ACC112 (cell line): Measurements from ENCODE around the gene PCDHA2.
"Not testable (repeated sequence)": the region's sequence is repeated elsewhere in the genome, so short reads cannot be mapped to it uniquely, and the experiment has no call there.

Source experiments
- H2AFZ ChIP-seq: fragments of 200-600 bp; sonication (generic); one replicate; pipeline ENCODE4 v1.6.0; 2017; ENCODE audit warnings: antibody characterized with exemption, low read length; ENCODE audit not compliant: unreplicated experiment
- H3K27ac ChIP-seq: fragments of 200-600 bp; sonication (generic); 2 replicates; pipeline ENCODE4 v1.5.1; 2014; ENCODE audit warnings: low read depth, mild to moderate bottlenecking, antibody characterized with exemption, low read length, moderate library complexity
- H3K27me3 ChIP-seq: fragments of 200-600 bp; sonication (generic); 2 replicates; pipeline ENCODE4 v1.6.1; 2014; ENCODE audit warnings: mild to moderate bottlenecking, antibody characterized with exemption, low read length, moderate library complexity, mixed read lengths; ENCODE audit not compliant: insufficient read depth
- H3K36me3 ChIP-seq: fragments of 200-600 bp; sonication (generic); 2 replicates; pipeline ENCODE4 v1.6.1; 2016; ENCODE audit warnings: mild to moderate bottlenecking, antibody characterized with exemption, low read length, moderate library complexity, mixed read lengths; ENCODE audit not compliant: insufficient read depth
- H3K4me1 ChIP-seq: fragments of 200-600 bp; sonication (generic); one replicate; pipeline ENCODE4 v1.6.1; 2016; ENCODE audit warnings: low read length, mixed read lengths; ENCODE audit not compliant: insufficient read depth, unreplicated experiment, control insufficient read depth
- H3K4me3 ChIP-seq: fragments of 200-600 bp; sonication (generic); 2 replicates; pipeline ENCODE4 v1.5.1; 2014; ENCODE audit warnings: mild to moderate bottlenecking, low read depth, low read length
- H3K79me2 ChIP-seq: fragments of 200-600 bp; sonication (generic); one replicate; pipeline ENCODE4 v1.6.0; 2016; ENCODE audit warnings: low read length; ENCODE audit not compliant: control insufficient read depth, unreplicated experiment, insufficient read depth

Gene PCDHA2

DNA sequence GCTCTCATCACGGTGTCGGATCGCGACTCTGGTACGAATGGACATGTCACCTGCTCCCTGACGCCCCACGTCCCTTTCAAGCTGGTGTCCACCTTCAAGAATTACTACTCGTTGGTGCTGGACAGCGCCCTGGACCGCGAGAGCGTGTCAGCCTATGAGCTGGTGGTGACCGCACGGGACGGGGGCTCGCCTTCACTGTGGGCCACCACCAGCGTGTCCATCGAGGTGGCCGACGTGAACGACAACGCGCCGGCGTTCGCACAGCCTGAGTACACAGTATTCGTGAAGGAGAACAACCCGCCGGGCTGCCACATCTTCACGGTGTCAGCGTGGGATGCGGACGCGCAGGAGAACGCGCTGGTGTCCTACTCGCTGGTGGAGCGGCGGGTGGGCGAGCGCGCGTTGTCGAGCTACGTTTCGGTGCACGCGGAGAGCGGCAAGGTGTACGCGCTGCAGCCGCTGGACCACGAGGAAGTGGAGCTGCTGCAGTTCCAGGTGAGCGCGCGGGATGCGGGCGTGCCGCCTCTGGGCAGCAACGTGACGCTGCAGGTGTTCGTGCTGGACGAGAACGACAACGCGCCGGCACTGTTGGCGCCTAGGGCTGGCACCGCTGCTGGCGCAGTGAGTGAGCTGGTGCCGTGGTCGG is 1.5 kb downstream of the PCDHA2 start:
- H3K36me3 ChIP-seq, H3K79me2 ChIP-seq, H3K4me3 ChIP-seq, H3K4me1 ChIP-seq, H3K27ac ChIP-seq, H2AFZ ChIP-seq, H3K27me3 ChIP-seq: not testable (repeated sequence)

DNA sequence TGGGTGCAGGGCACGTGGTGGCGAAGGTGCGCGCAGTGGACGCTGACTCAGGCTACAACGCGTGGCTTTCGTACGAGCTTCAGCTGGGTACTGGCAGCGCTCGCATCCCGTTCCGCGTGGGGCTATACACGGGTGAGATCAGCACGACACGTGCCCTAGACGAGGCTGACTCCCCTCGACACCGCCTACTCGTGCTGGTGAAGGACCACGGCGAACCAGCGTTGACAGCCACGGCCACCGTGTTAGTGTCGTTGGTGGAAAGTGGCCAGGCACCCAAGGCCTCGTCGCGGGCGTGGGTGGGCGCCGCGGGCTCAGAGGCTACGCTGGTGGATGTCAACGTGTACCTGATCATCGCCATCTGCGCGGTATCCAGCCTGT is 2.1 kb downstream of the PCDHA2 start:
- H3K36me3 ChIP-seq, result no peaks in the 10 kb centered on the region
- peaks cover 10% of the 10 kb centered on the region; the same call in 1 of the 2 replicates for H3K27me3 ChIP-seq
- no peak overlapping the region for H2AFZ ChIP-seq
- H3K79me2 ChIP-seq, result no peaks in the 10 kb centered on the region
- H3K4me3 ChIP-seq, result no peak overlapping the region
- no peak overlapping the region for H3K27ac ChIP-seq
- H3K4me1 ChIP-seq, result no peaks in the 10 kb centered on the region

DNA sequence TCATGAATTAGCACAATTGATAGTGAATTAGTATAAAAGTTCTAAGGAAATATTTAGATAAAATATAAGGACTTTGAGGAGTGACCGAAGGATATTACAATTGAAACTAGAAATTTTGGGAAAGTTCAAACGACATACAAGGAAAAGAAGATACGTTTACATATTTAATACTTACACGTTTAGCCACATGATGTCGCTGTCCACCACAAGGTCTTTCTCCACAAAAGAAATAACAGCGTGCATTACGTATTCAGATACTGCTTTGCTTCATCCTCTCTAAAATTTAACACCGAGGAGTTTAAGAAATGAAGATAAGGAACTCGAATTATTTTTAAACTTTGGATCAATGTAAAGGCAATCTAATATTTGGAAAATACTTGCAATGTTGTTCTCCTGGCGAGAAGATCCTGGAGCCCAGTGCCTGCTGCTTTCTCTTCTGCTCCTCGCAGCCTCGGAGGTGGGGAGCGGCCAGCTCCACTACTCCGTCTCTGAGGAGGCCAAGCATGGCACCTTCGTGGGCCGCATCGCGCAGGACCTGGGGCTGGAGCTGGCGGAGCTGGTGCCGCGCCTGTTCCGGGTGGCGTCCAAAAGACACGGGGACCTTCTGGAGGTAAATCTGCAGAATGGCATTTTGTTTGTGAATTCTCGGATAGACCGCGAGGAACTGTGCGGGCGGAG is 6.3 kb downstream of the PCDHA2 start, which contains the start of gene PCDHA3:
Gene PCDHA3, plus strand, starts transcription at position 242 of the 678 bp plus-strand sequence.
- peak within 1 kb of the TSS; percentile 56 for H3K4me3 ChIP-seq
- H3K79me2 ChIP-seq, result no peaks in the 10 kb centered on the region
- no peak within 1 kb of the TSS for H3K27ac ChIP-seq
- no peaks in the 10 kb centered on the region for H3K4me1 ChIP-seq
- H3K36me3 ChIP-seq, result no peaks in the 10 kb centered on the region
- peaks cover 3% of the 10 kb centered on the region; the same call in 1 of the 2 replicates for H3K27me3 ChIP-seq
- H2AFZ ChIP-seq, result no peak within 1 kb of the TSS

DNA sequence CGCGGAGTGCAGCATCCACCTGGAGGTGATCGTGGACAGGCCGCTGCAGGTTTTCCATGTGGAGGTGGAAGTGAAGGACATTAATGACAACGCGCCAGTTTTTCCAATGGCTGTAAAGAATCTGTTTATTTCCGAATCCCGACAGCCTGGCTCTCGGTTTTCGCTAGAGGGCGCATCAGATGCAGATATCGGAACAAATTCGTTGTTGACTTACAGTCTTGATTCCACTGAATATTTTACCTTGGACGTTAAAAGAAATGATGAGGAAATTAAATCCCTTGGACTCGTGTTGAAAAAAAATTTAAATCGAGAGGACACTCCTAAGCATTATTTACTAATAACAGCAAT is 6.8 kb downstream of the PCDHA2 start:
- Histone ChIP-seq H3K27me3 (peaks cover 5% of the 10 kb centered on the region; the same call in 1 of the 2 replicates), H3K27ac (no peak overlapping the region), H3K4me3 (peak overlapping the region; percentile 56; the same call in 1 of the 2 replicates)

DNA sequence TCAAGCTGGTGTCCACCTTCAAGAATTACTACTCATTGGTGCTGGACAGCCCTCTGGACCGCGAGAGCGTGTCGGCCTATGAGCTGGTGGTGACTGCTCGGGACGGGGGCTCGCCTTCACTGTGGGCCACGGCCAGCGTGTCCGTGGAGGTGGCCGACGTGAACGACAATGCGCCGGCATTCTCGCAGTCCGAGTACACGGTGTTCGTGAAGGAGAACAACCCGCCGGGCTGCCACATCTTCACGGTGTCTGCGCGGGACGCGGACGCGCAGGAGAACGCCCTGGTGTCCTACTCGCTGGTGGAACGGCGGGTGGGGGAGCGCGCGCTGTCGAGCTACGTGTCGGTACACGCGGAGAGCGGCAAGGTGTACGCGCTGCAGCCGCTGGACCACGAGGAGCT is 7.7 kb downstream of the PCDHA2 start:
- H3K36me3 ChIP-seq, H3K4me1 ChIP-seq, H2AFZ ChIP-seq, H3K4me3 ChIP-seq, H3K79me2 ChIP-seq, H3K27me3 ChIP-seq, H3K27ac ChIP-seq: not testable (repeated sequence)

More for the DNA sequence above, 6.8 kb downstream of the PCDHA2 start:
- Histone ChIP-seq H3K36me3 (no peaks in the 10 kb centered on the region), H2AFZ (no peak overlapping the region), H3K4me1 (no peaks in the 10 kb centered on the region), H3K79me2 (no peaks in the 10 kb centered on the region)

DNA sequence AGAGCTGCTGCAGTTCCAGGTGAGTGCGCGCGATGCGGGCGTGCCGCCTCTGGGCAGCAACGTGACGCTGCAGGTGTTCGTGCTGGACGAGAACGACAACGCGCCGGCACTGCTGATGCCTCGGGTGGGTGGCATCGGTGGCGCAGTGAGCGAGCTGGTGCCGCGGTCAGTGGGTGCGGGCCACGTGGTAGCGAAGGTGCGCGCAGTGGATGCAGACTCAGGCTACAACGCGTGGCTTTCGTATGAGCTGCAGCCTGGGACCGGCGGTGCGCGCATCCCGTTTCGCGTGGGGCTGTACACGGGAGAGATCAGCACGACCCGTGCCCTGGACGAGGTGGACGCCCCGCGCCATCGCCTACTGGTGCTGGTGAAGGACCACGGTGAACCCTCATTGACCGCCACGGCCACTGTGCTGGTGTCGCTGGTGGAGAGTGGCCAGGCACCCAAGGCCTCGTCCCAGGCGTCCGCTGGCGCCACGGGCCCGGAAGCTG is 8.2 kb downstream of the PCDHA2 start:
- Histone ChIP-seq H2AFZ (no peak overlapping the region), H3K27ac (no peak overlapping the region), H3K27me3 (peaks cover 7% of the 10 kb centered on the region; the same call in 1 of the 2 replicates), H3K79me2 (no peaks in the 10 kb centered on the region), H3K4me1 (no peaks in the 10 kb centered on the region), H3K4me3 (no peak overlapping the region), H3K36me3 (no peaks in the 10 kb centered on the region)

DNA sequence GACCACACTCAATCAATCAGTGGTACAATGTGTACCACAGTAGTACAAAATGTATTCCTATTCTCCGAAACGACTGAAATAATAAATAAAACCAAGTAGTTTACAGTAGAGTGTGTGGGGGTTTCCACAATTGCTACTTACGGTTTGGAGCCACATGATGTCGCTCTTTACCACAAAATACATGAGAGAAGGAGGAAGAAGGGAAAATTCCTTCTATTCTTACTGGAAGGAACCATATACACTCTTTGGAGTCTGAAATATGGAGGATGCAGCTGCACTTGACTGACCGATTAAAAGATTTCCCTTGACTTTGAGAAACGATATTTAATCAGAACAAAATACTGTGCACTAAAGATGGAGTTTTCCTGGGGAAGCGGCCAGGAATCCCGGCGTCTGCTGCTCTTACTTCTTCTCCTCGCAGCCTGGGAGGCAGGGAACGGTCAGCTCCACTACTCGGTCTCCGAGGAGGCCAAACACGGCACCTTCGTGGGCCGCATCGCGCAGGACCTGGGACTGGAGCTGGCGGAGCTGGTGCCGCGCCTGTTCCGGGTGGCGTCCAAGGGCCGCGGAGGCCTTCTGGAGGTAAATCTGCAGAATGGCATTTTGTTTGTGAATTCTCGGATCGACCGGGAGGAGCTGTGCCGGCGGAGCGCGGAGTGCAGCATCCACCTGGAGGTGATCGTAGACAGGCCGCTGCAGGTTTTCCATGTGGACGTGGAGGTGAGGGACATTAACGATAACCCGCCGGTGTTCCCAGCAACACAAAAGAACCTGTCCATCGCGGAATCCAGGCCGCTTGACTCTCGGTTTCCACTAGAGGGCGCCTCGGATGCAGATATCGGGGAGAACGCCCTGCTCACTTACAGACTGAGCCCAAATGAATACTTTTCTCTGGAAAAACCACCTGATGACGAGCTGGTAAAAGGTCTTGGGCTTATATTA is 12.5 kb downstream of the PCDHA2 start, which contains the start of gene PCDHA4:
Gene PCDHA4, plus strand, starts transcription at position 235 of the 942 bp plus-strand sequence.
- H2AFZ ChIP-seq, result no peak within 1 kb of the TSS
- peaks cover 7% of the 10 kb centered on the region; the same call in 1 of the 2 replicates for H3K27me3 ChIP-seq
- H3K27ac ChIP-seq, result no peak within 1 kb of the TSS
- no peaks in the 10 kb centered on the region for H3K4me1 ChIP-seq
- no peaks in the 10 kb centered on the region for H3K36me3 ChIP-seq
- H3K4me3 ChIP-seq, result no peak within 1 kb of the TSS
- H3K79me2 ChIP-seq, result no peaks in the 10 kb centered on the region

DNA sequence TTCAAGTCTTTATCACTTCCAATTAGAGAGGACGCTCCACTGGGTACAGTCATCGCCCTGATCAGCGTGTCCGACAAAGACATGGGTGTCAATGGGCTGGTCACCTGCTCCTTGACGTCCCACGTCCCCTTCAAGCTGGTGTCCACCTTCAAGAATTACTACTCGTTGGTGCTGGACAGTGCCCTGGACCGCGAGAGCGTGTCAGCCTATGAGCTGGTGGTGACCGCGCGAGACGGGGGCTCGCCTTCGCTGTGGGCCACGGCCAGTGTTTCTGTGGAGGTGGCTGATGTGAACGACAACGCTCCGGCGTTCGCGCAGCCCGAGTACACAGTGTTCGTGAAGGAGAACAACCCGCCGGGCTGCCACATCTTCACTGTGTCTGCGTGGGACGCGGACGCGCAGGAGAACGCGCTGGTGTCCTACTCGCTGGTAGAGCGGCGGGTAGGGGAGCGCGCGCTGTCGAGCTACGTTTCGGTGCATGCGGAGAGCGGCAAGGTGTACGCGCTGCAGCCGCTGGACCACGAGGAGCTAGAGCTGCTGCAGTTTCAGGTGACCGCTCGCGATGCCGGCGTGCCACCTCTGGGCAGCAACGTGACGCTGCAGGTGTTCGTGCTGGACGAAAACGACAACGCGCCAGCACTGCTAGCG is 13.7 kb downstream of the PCDHA2 start:
- H3K4me3 ChIP-seq, H3K79me2 ChIP-seq, H2AFZ ChIP-seq, H3K27ac ChIP-seq, H3K36me3 ChIP-seq, H3K4me1 ChIP-seq, H3K27me3 ChIP-seq: not testable (repeated sequence)

DNA sequence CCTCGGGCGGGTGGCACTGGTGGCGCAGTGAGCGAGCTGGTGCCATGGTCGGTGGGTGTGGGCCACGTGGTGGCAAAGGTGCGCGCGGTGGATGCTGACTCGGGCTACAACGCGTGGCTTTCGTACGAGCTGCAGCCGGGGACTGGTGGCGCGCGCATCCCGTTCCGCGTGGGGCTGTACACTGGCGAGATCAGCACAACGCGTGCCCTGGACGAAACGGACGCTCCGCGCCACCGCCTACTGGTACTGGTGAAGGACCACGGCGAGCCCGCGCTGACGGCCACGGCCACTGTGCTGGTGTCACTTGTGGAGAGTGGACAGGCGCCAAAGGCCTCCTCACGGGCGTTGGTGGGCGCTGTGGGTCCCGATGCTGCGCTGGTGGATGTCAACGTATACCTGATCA is 14.2 kb downstream of the PCDHA2 start:
- Histone ChIP-seq H3K27ac (no peak overlapping the region), H3K4me3 (no peak overlapping the region), H3K4me1 (no peaks in the 10 kb centered on the region), H2AFZ (no peak overlapping the region), H3K79me2 (no peaks in the 10 kb centered on the region), H3K36me3 (no peaks in the 10 kb centered on the region), H3K27me3 (peaks cover 7% of the 10 kb centered on the region; the same call in 1 of the 2 replicates)
